WI38 (cell line): Measurements from ENCODE around the gene ITGA11.

ENCODE experiments used
- H3K4me3 ChIP-seq: 2 replicates; pipeline ENCODE4 v1.5.1; 2011; ENCODE audit warnings: low read depth, mild to moderate bottlenecking, control low read depth, low read length
- CTCF ChIP-seq: IDR thresholded peaks from 2 replicates; pipeline ENCODE4 v1.5.1; 2012; ENCODE audit warnings: low read depth, mild to moderate bottlenecking, control low read depth, low read length

ITGA11 gene

GRCh38 chr15:68471541-68471940 lies 39.6 kb upstream of the ITGA11 start:
- TF ChIP-seq CTCF, result no peak

GRCh38 chr15:68470976-68471375 lies 39.0 kb upstream of the ITGA11 start:
- no peak for TF ChIP-seq CTCF
- H3K4me3 ChIP-seq, result no peak overlapping the region

More at GRCh38 chr15:68471541-68471940, 39.6 kb upstream of the ITGA11 start:
- H3K4me3 ChIP-seq, result no peak overlapping the region

- TF ChIP-seq CTCF, result no peak
- H3K4me3 ChIP-seq, result no peak overlapping the region
Observed at GRCh38 chr15:68470049-68470742, 38.2 kb upstream of the ITGA11 start.

- no peak for TF ChIP-seq CTCF
- no peak overlapping the region for H3K4me3 ChIP-seq
Observed at GRCh38 chr15:68469162-68470048, 37.4 kb upstream of the ITGA11 start.

- no peak overlapping the region for H3K4me3 ChIP-seq
- no peak for TF ChIP-seq CTCF
Observed at GRCh38 chr15:68466876-68467275, 34.9 kb upstream of the ITGA11 start.

- TF ChIP-seq CTCF, result no peak
- H3K4me3 ChIP-seq, result no peak overlapping the region
Observed at GRCh38 chr15:68465861-68466560, 34.0 kb upstream of the ITGA11 start.
